Measurements from ENCODE around the gene PAPOLB. TPM values are rescaled to one million over a fixed set of nuclear protein-coding genes. Genes with fewer than 3 reads are reported as not detected.

Gene PAPOLB
- total and polyA plus RNA-seq, 12 donors, result 0.01 to 0.21 (median 0.14) TPM; not detected in 4

DNA sequence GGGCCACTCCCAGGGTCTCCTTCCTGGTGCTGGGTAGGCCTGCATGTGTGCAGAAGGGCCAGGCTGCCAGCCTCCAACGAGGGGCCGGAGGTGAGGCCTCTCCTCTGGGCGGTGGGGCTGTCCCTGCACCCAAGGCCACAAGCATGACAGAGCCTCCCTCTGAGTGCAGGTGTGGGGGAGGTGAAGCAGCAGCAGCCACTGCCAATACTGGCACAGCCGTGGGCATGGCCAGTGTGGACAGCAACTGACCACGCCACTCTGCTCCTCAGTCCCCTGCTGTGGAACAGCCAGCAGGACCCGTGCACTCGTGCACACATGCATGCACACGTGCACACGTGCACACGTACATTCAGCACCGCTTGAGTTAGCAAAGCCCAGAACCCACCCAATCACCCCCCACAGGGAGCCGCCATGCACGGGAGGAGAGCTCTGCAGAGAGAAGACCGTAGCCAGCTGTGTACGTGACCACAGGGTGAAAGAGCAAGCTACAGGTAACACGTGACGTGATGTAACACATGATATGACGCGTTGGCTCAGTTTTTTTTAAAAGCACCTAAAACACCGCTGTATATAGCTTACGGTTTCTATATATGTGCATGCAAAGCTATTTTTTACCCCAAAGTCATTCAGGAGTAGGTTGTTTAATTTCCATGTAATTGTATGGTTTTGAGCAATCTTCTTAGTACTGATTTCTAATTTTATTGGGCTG, 23.1 kb downstream of the PAPOLB start:
- intact Hi-C loops (cut with DNase I), result no loop called here

GRCh38 chr7:4837803-4838625, 23.8 kb downstream of the PAPOLB start:
- DNase-seq (peak in 1 of 2 donors; percentile 58), ATAC-seq (peak in 5 of 8 donors; percentile 10 to 54 (median 34))
- Histone ChIP-seq H3K9me3 (no peaks in the 10 kb centered on the region), H3K4me1 (peaks cover 0 to 25% (median 10%) of the 10 kb centered on the region in 9 donors), H3K27ac (peak overlapping the region in 3 of 10 donors; percentile 6 to 39 (median 39)), H3K36me3 (peaks cover 0 to 23% (median 0%) of the 10 kb centered on the region in 9 donors), H3K4me3 (no peak overlapping the region), H3K27me3 (no peaks in the 10 kb centered on the region)
- WGBS, 2 donors, result 55 to 62% methylated on average over 30 of the region's 30 CpGs
- TF ChIP-seq, protein P1, sequence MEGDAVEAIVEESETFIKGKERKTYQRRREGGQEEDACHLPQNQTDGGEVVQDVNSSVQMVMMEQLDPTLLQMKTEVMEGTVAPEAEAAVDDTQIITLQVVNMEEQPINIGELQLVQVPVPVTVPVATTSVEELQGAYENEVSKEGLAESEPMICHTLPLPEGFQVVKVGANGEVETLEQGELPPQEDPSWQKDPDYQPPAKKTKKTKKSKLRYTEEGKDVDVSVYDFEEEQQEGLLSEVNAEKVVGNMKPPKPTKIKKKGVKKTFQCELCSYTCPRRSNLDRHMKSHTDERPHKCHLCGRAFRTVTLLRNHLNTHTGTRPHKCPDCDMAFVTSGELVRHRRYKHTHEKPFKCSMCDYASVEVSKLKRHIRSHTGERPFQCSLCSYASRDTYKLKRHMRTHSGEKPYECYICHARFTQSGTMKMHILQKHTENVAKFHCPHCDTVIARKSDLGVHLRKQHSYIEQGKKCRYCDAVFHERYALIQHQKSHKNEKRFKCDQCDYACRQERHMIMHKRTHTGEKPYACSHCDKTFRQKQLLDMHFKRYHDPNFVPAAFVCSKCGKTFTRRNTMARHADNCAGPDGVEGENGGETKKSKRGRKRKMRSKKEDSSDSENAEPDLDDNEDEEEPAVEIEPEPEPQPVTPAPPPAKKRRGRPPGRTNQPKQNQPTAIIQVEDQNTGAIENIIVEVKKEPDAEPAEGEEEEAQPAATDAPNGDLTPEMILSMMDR (IDR thresholded peaks at IDR 0.05), result no peak
- intact Hi-C loops (cut with DNase I), result no loop called here

More for the DNA sequence above, 23.1 kb downstream of the PAPOLB start:
- WGBS, 2 donors, result 95% methylated on average over 21 of the region's 21 CpGs
- Histone ChIP-seq H3K36me3 (peaks cover 0 to 15% (median 0%) of the 10 kb centered on the region in 9 donors), H3K4me1 (peaks cover 0 to 32% (median 10%) of the 10 kb centered on the region in 9 donors), H3K9me3 (no peaks in the 10 kb centered on the region), H3K27ac (peak overlapping the region in 2 of 10 donors; percentile 39), H3K4me3 (no peak overlapping the region), H3K27me3 (no peaks in the 10 kb centered on the region)
- TF ChIP-seq, protein P1 (IDR thresholded peaks at IDR 0.05), result no peak
- DNase-seq (no peak), ATAC-seq (no peak)

DNA sequence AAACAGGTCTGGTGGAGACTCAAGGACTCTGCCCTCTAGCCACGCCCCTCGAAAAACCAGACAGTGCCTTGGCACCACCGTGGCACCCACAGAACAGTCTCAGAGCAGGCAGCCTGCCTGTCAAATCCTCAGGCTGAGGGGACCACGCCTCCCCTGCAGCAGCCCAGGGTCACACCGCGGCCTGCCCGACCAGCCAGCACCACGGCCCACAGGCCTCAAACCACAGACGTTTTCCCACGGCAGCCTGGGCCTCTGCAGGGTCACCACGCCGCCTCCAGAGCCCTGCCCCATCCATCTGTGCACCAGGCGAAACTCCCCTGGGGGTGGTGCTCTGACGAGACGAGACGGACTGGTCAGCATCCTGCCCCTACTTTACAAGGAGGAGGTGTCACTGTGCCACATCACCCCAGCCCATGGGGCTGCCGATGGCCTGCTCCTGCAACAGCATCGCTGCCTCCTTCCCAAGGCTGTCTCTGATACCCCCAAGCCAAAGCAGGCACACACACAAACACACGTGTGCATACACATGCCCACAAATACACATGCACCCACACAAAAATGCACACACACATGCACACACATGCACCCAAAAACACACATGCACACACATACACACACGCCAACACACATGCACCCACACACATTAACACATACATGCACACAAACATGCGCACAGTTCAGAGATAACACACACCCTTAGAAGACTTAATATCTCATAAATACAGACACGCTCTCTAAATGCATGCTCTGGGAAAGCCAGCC, 24.6 kb downstream of the PAPOLB start:
- TF ChIP-seq, protein P1 (IDR thresholded peaks at IDR 0.05), result no peak
- Histone ChIP-seq H3K4me3 (no peak overlapping the region), H3K27ac (peak overlapping the region in 2 of 10 donors; percentile 16 to 39), H3K27me3 (no peaks in the 10 kb centered on the region), H3K9me3 (no peaks in the 10 kb centered on the region), H3K4me1 (peaks cover 0 to 20% (median 10%) of the 10 kb centered on the region in 9 donors), H3K36me3 (peaks cover 0 to 24% (median 0%) of the 10 kb centered on the region in 9 donors)
- WGBS, 2 donors, result 69 to 76% methylated on average over 22 of the region's 22 CpGs
- intact Hi-C loops (cut with DNase I), result no loop called here
- peak in 1 of 2 donors; percentile 54 for DNase-seq
- ATAC-seq, result peak in 7 of 8 donors; percentile 4 to 32 (median 20)

- no peaks in the 10 kb centered on the region for H3K27me3 ChIP-seq
- TF ChIP-seq, protein P1 (IDR thresholded peaks at IDR 0.05), result no peak
- no peak overlapping the region for H3K27ac ChIP-seq
- no peaks in the 10 kb centered on the region for H3K9me3 ChIP-seq
- H3K36me3 ChIP-seq, result peaks cover 0 to 24% (median 0%) of the 10 kb centered on the region in 9 donors
- H3K4me3 ChIP-seq, result no peak overlapping the region
- H3K4me1 ChIP-seq, result peaks cover 0 to 20% (median 10%) of the 10 kb centered on the region in 9 donors
- ATAC-seq (peak in 1 of 8 donors; percentile 10), DNase-seq (no peak)
- 94 to 96% methylated on average over 30 of the region's 30 CpGs for WGBS, 2 donors
- intact Hi-C loops (cut with DNase I), result no loop called here
Measured at GRCh38 chr7:4836206-4836661, 25.6 kb downstream of the PAPOLB start.

All from heart right ventricle (tissue), 16 donors.